ENCODE results near the gene TBC1D32. TPM values are rescaled to one million over a fixed set of nuclear protein-coding genes. Genes with fewer than 3 reads are reported as not detected.
"Not testable (repeated sequence)": the region's sequence is repeated elsewhere in the genome, so short reads cannot be mapped to it uniquely, and the experiment has no call there.

Gene TBC1D32
- total and polyA plus RNA-seq, 2 experiments from 2014 or later, result 4.7 to 9.0 TPM

DNA sequence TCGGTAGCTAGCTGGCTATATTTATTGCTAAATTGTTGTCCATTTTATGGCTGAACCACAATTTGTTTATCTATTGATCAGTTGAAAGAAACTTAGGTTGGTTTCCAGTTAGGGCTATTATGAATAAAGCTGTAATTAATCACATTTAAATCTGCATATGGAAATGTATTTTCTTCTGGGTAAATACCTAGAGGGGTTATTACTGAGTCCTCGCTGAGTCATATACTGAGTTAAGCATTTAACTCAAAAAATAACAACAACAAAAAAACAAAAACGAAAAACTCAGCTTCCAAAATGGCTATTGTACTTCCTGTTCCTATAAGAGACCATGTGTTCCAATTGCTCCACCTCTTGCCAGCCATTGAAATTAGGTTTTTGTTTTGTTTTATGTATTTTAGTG, 258.2 kb downstream of the TBC1D32 start:
- Histone ChIP-seq H3K4me3 (no peak overlapping the region), H3K36me3 (ENCODE audit: low read depth) (no peaks in the 10 kb centered on the region), H3K9me3 (ENCODE audit: low read depth) (no peaks in the 10 kb centered on the region), H3F3A (ENCODE audit: insufficient read depth) (no peaks in the 10 kb centered on the region), H3K9ac (no peak overlapping the region), H3K27ac (no peak overlapping the region), H3K4me2 (ENCODE audit: unreplicated experiment) (no peak overlapping the region), H3K9me2 (ENCODE audit: insufficient read depth) (no peaks in the 10 kb centered on the region; the same call in 1 of the 2 replicates), H3K79me2 (ENCODE audit: insufficient read depth) (no peaks in the 10 kb centered on the region), H3K4me1 (ENCODE audit: insufficient read depth) (no peaks in the 10 kb centered on the region), H4K20me1 (ENCODE audit: insufficient read depth) (no peaks in the 10 kb centered on the region), H2AFZ (no peak overlapping the region), H3K27me3 (replicated peaks; ENCODE audit: insufficient read depth) (no peaks in the 10 kb centered on the region)
- no peak for TF ChIP-seq EZH2 (IDR thresholded peaks at IDR 0.05; ENCODE audit: insufficient read depth, poor library complexity, severe bottlenecking)
- no peak for DNase-seq
- 75 to 77% methylated on average over 3 of the region's 3 CpGs for whole genome bisulfite sequencing, 2 experiments (ENCODE audit: low coverage in 1 of 2, low lambda C conversion rate in 2 of 2, missing lambda C conversion rate in 2 of 2)
- in situ Hi-C loops (cut with MboI), result no loop called here

DNA sequence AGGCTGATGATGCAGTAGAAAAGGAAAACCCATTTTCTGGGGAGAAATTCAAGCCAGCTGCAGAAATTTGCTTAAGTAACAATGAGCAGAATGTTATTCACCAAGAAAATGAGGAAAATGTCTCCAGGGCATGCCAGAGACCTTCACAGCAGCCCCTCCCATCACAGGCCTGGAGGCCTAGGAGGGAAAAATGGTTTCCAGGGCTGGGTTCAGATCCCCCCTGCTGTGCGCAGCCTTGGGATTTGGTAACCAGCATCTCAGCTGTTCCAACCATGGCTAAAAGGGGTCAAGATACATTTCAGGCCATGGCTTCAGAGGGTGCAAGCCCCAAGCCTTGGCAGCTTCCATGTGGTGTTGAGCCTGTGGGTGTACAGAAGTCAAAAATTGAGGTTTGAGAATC, 265.5 kb downstream of the TBC1D32 start:
- H3K27ac ChIP-seq; H3K79me2 ChIP-seq (ENCODE audit: insufficient read depth); H3K27me3 ChIP-seq (replicated peaks; ENCODE audit: insufficient read depth); in situ Hi-C loops (cut with MboI); DNase-seq; H3K36me3 ChIP-seq (ENCODE audit: low read depth); H3K4me3 ChIP-seq; H3K9me2 ChIP-seq (ENCODE audit: insufficient read depth); H3K9me3 ChIP-seq (ENCODE audit: low read depth); H3K9ac ChIP-seq; H3K4me1 ChIP-seq (ENCODE audit: insufficient read depth); H3K4me2 ChIP-seq (ENCODE audit: unreplicated experiment); H2AFZ ChIP-seq; H4K20me1 ChIP-seq (ENCODE audit: insufficient read depth); H3F3A ChIP-seq (ENCODE audit: insufficient read depth): not testable (repeated sequence)
- 95 to 100% methylated on average over 1 of the region's 1 CpG for WGBS, 2 experiments (ENCODE audit: low coverage in 1 of 2, low lambda C conversion rate in 2 of 2, missing lambda C conversion rate in 2 of 2)

DNA sequence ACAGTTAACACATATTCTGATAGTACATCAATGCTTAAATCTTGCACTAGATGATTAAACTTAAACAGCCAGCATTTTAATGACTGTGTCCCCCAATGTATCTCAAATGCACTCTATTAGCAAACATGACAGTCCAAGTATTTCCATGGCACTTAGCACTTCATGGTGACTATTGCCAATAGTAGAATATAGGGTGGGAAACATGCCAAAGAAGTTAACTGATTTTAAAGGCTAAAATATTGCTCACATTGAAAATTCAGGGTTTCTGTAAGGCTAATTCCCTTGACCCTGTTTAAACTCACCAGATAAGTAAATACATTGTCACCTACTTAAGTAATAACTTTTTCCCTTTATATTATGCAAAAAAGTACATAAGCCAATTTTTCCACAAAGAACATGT, 266.9 kb downstream of the TBC1D32 start:
- H4K20me1 ChIP-seq (ENCODE audit: insufficient read depth), result no peaks in the 10 kb centered on the region
- no peak overlapping the region for H3K9ac ChIP-seq
- no peaks in the 10 kb centered on the region for H3K27me3 ChIP-seq (replicated peaks; ENCODE audit: insufficient read depth)
- in situ Hi-C loops (cut with MboI), result no loop called here
- H3K36me3 ChIP-seq (ENCODE audit: low read depth), result no peaks in the 10 kb centered on the region
- TF ChIP-seq EZH2phosphoT487 (IDR thresholded peaks at IDR 0.05; ENCODE audit: insufficient read depth, low read depth), result no peak
- TF ChIP-seq EZH2 (IDR thresholded peaks at IDR 0.05; ENCODE audit: insufficient read depth, poor library complexity, severe bottlenecking), result no peak
- H3F3A ChIP-seq (ENCODE audit: insufficient read depth), result no peaks in the 10 kb centered on the region
- no peak overlapping the region for H3K27ac ChIP-seq
- DNase-seq, result no peak
- no peak overlapping the region for H3K4me2 ChIP-seq (ENCODE audit: unreplicated experiment)
- no peak overlapping the region for H3K4me3 ChIP-seq
- H3K4me1 ChIP-seq (ENCODE audit: insufficient read depth), result no peaks in the 10 kb centered on the region
- no peaks in the 10 kb centered on the region for H3K9me2 ChIP-seq (ENCODE audit: insufficient read depth)
- H2AFZ ChIP-seq, result no peak overlapping the region
- no peaks in the 10 kb centered on the region for H3K79me2 ChIP-seq (ENCODE audit: insufficient read depth)
- no peaks in the 10 kb centered on the region for H3K9me3 ChIP-seq (ENCODE audit: low read depth)

DNA sequence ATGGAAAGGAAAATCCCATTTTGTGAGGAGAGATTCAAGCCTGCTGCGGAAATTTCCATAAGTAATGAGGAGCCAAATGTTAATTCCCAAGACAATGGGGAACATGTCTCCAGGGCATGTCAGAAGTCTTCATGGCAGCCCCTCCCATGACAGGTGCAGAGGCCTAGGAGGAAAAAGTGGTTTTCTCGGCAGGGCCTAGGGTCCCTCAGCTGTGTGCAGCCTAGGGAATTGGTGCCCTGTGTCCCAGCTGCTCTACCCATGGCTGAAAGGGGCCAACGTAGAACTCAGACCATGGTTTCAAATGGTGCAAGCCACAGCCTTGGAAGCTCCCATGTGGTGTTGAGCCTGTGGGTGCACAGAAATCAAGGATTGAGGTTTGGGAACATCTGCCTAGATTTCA, 269.9 kb downstream of the TBC1D32 start:
- H3F3A ChIP-seq (ENCODE audit: insufficient read depth), result no peaks in the 10 kb centered on the region
- in situ Hi-C loops (cut with MboI), result no loop called here
- 73 to 86% methylated on average over 3 of the region's 3 CpGs for WGBS, 2 experiments (ENCODE audit: low coverage in 1 of 2, low lambda C conversion rate in 2 of 2, missing lambda C conversion rate in 2 of 2)

DNA sequence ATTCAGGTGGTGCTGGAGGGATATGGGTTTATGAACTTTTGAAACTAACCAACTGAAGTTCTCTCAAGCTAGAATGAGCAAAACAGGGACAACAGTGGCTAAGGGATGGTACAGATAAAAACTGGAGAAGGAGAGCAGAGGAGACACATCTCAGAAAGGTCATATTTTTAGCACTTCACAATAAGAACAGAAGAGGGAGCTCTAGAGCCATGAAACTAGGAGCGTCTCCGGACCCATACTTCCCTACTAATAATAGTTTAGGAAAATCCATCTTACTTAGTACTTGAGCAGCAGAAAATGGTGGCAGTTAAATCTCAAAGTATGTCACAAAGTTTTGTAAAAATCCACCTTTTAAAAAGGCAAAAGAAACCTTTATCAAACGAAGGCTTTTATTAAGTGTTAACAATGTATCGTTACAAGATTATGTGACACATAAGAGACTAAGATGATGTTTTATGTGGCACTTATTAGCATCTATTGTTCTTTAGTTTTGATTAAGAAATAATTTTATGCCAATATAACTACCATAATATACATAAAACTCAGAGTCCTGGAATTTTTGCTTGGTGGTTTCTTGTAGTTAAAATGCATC, 278.6 kb downstream of the TBC1D32 start:
- in situ Hi-C loops (cut with MboI), result loop anchor here (5.0 to 10.0 kb wide), 2 partner anchors 172 to 339 kb away; no protein-coding TSS in a partner anchor
- Histone ChIP-seq H3K4me1 (ENCODE audit: insufficient read depth) (no peaks in the 10 kb centered on the region), H3K27ac (no peak overlapping the region)

More for the DNA sequence above, 269.9 kb downstream of the TBC1D32 start:
- Histone ChIP-seq H3K4me1 (ENCODE audit: insufficient read depth) (no peaks in the 10 kb centered on the region), H3K4me3 (no peak overlapping the region), H3K4me2 (ENCODE audit: unreplicated experiment) (no peak overlapping the region), H2AFZ (no peak overlapping the region), H3K27me3 (replicated peaks; ENCODE audit: insufficient read depth) (no peaks in the 10 kb centered on the region), H3K79me2 (ENCODE audit: insufficient read depth) (no peaks in the 10 kb centered on the region), H3K9ac (no peak overlapping the region), H3K36me3 (ENCODE audit: low read depth) (no peaks in the 10 kb centered on the region), H3K9me2 (ENCODE audit: insufficient read depth) (no peaks in the 10 kb centered on the region), H3K27ac (no peak overlapping the region), H3K9me3 (ENCODE audit: low read depth) (no peaks in the 10 kb centered on the region), H4K20me1 (ENCODE audit: insufficient read depth) (no peaks in the 10 kb centered on the region)
- TF ChIP-seq EZH2phosphoT487 (IDR thresholded peaks at IDR 0.05; ENCODE audit: insufficient read depth, low read depth) (no peak), EZH2 (IDR thresholded peaks at IDR 0.05; ENCODE audit: insufficient read depth, poor library complexity, severe bottlenecking) (no peak)
- DNase-seq, result no peak

DNA sequence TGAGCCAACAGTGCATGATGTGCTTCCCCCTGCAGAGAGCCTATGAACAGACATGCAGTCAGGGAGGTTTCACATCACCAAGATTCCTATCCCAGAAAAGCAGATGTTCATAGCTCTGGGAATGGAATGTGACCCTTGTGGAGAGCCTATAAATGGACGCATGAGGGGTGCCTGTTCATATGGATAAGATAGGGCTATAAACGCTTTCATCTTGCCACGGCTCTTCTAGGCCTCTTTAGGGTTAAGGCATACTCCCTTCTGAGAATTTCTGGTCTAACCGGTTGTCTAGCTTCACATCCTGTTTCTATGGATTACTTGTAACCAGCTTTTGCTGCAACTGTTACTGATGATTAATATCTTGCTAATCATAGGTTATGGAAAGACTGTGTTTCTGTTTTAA, 285.7 kb downstream of the TBC1D32 start:
- H3K36me3 ChIP-seq (ENCODE audit: low read depth); H3K9ac ChIP-seq; H3K27me3 ChIP-seq (replicated peaks; ENCODE audit: insufficient read depth); H3K4me3 ChIP-seq; H2AFZ ChIP-seq; H3F3A ChIP-seq (ENCODE audit: insufficient read depth); DNase-seq; H3K9me2 ChIP-seq (ENCODE audit: insufficient read depth); H3K9me3 ChIP-seq (ENCODE audit: low read depth); H3K4me1 ChIP-seq (ENCODE audit: insufficient read depth); H3K4me2 ChIP-seq (ENCODE audit: unreplicated experiment); H3K27ac ChIP-seq; H3K79me2 ChIP-seq (ENCODE audit: insufficient read depth); H4K20me1 ChIP-seq (ENCODE audit: insufficient read depth); in situ Hi-C loops (cut with MboI): not testable (repeated sequence)
- 71 to 74% methylated on average over 4 of the region's 4 CpGs for WGBS, 2 experiments (ENCODE audit: low coverage in 1 of 2, low lambda C conversion rate in 2 of 2, missing lambda C conversion rate in 2 of 2)

More for the DNA sequence above, 278.6 kb downstream of the TBC1D32 start:
- H4K20me1 ChIP-seq (ENCODE audit: insufficient read depth), result no peaks in the 10 kb centered on the region
- H3F3A ChIP-seq (ENCODE audit: insufficient read depth), result no peaks in the 10 kb centered on the region
- WGBS, 2 experiments (ENCODE audit: low coverage in 1 of 2, low lambda C conversion rate in 2 of 2, missing lambda C conversion rate in 2 of 2), result 40 to 51% methylated on average over 4 of the region's 4 CpGs
- H3K9me2 ChIP-seq (ENCODE audit: insufficient read depth), result no peaks in the 10 kb centered on the region
- H3K9ac ChIP-seq, result no peak overlapping the region
- H3K27me3 ChIP-seq (replicated peaks; ENCODE audit: insufficient read depth), result no peaks in the 10 kb centered on the region
- H3K79me2 ChIP-seq (ENCODE audit: insufficient read depth), result no peaks in the 10 kb centered on the region
- no peaks in the 10 kb centered on the region for H3K36me3 ChIP-seq (ENCODE audit: low read depth)
- H3K4me3 ChIP-seq, result no peak overlapping the region
- no peak overlapping the region for H3K4me2 ChIP-seq (ENCODE audit: unreplicated experiment)
- DNase-seq, result peak; percentile 65
- no peaks in the 10 kb centered on the region for H3K9me3 ChIP-seq (ENCODE audit: low read depth)
- TF ChIP-seq EZH2phosphoT487 (IDR thresholded peaks at IDR 0.05; ENCODE audit: insufficient read depth, low read depth) (no peak), EZH2 (IDR thresholded peaks at IDR 0.05; ENCODE audit: insufficient read depth, poor library complexity, severe bottlenecking) (no peak)
- peak overlapping the region; percentile 28; the same call in 1 of the 2 replicates for H2AFZ ChIP-seq

DNA sequence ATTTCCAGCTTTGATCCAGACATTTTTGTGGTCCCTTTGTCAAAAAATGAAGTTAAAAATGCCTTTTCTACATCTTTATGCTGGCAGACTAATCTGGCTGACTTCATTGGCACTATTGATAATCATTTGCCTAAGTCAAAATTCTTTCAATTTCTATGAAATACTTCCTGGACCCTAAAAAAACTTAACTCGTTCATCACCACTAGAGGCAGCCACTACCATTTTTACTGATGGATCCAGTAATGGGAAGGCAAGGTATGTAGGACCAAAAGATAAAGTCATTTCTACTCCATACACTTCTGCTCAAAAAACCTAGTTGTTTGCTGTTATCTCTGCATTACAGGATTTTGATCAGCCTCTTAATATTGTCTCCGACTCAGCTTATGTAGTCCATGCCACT, 289.4 kb downstream of the TBC1D32 start:
- H3K79me2 ChIP-seq (ENCODE audit: insufficient read depth); H3K4me2 ChIP-seq (ENCODE audit: unreplicated experiment); H3K9me2 ChIP-seq (ENCODE audit: insufficient read depth); in situ Hi-C loops (cut with MboI); DNase-seq; H2AFZ ChIP-seq; H3K9ac ChIP-seq; H4K20me1 ChIP-seq (ENCODE audit: insufficient read depth); H3K27ac ChIP-seq; H3K36me3 ChIP-seq (ENCODE audit: low read depth); H3K4me1 ChIP-seq (ENCODE audit: insufficient read depth); H3F3A ChIP-seq (ENCODE audit: insufficient read depth); H3K9me3 ChIP-seq (ENCODE audit: low read depth); H3K4me3 ChIP-seq; H3K27me3 ChIP-seq (replicated peaks; ENCODE audit: insufficient read depth): not testable (repeated sequence)
- WGBS, 2 experiments (ENCODE audit: low coverage in 1 of 2, low lambda C conversion rate in 2 of 2, missing lambda C conversion rate in 2 of 2), result 38 to 42% methylated on average over 2 of the region's 2 CpGs

Measured in GM23248 (cell line).